WTC11 (cell line): ENCODE results near the gene NSMCE3. TPM values are rescaled to one million over a fixed set of nuclear protein-coding genes. Genes with fewer than 3 reads are reported as not detected.

Experiments used
- ATAC-seq: fragments of 200-7000 bp; cut with Tn5 transposase; 2 replicates; pipeline ENCODE4 v1.10.0; 2021; ENCODE audit warnings: mild to moderate bottlenecking, moderate library complexity
- CTCF ChIA-PET: fragments of 300-600 bp; sonication (Branson Sonifier 250); formaldehyde crosslinking; loops from one replicate; lab custom pipeline; 2021; ENCODE audit warnings: antibody characterized with exemption; lab: Charles Lee
- POLR2A ChIA-PET: fragments of 350-600 bp; sonication (Branson Sonifier 250); formaldehyde crosslinking; loops from one replicate; lab custom pipeline; 2021; ENCODE audit warnings: antibody characterized with exemption; lab: Charles Lee
- DNase-seq: peaks from one replicate; pipeline ENCODE4 v3.0.0; 2021; ENCODE audit warnings: low spot score
- H3K27ac Mint-ChIP-seq: 2 replicates; pipeline ENCODE4 v1.8.0; 2021; ENCODE audit warnings: mixed read lengths
- H3K27me3 Mint-ChIP-seq: 2 replicates; pipeline ENCODE4 v1.8.0; 2021; ENCODE audit warnings: low read depth, mild to moderate bottlenecking, moderate library complexity, mixed read lengths
- H3K36me3 Mint-ChIP-seq: 2 replicates; pipeline ENCODE4 v1.8.0; 2021; ENCODE audit warnings: mixed read lengths
- H3K4me1 Mint-ChIP-seq: 2 replicates; pipeline ENCODE4 v1.8.0; 2022; ENCODE audit warnings: mixed read lengths
- H3K4me3 Mint-ChIP-seq: 2 replicates; pipeline ENCODE4 v1.8.0; 2021; ENCODE audit warnings: mild to moderate bottlenecking, moderate library complexity, mixed read lengths
- H3K9me3 Mint-ChIP-seq: 2 replicates; pipeline ENCODE4 v1.8.0; 2021; ENCODE audit warnings: mixed read lengths
- AR ChIP-seq: fragments of 250-450 bp; sonication (Bioruptor Pico); IDR thresholded peaks from 2 replicates; pipeline ENCODE4 v1.9.0; 2021; ENCODE audit warnings: mild to moderate bottlenecking
- ATF2 ChIP-seq: sonication (generic); formaldehyde crosslinking; IDR thresholded peaks from 2 replicates; pipeline ENCODE4 v1.8.1; 2022; ENCODE audit warnings: low read depth, missing genetic modification reagents, borderline replicate concordance
- ATF6 ChIP-seq: sonication (generic); formaldehyde crosslinking; IDR thresholded peaks from 2 replicates; pipeline ENCODE4 v1.8.1; 2023; ENCODE audit warnings: mild to moderate bottlenecking, missing genetic modification reagents
- CDX4 ChIP-seq: fragments of 250-450 bp; sonication (Bioruptor Pico); IDR thresholded peaks from 2 replicates; pipeline ENCODE4 v1.9.0; 2021; ENCODE audit warnings: moderate library complexity, mild to moderate bottlenecking, inconsistent platforms, borderline replicate concordance
- CREB1 ChIP-seq: sonication (generic); formaldehyde crosslinking; IDR thresholded peaks from 2 replicates; pipeline ENCODE4 v1.8.0; 2023; ENCODE audit warnings: mild to moderate bottlenecking, missing genetic modification reagents
- E2F4 ChIP-seq: sonication (generic); formaldehyde crosslinking; IDR thresholded peaks from 2 replicates; pipeline ENCODE4 v1.8.1; 2022; ENCODE audit warnings: low read depth, mild to moderate bottlenecking, moderate library complexity, missing genetic modification reagents, borderline replicate concordance
- ELF4 ChIP-seq: sonication (generic); formaldehyde crosslinking; IDR thresholded peaks from 2 replicates; pipeline ENCODE4 v1.8.1; 2022; ENCODE audit warnings: low read depth, mild to moderate bottlenecking, moderate library complexity, missing genetic modification reagents
- FOXP4 ChIP-seq: sonication (generic); formaldehyde crosslinking; IDR thresholded peaks from 2 replicates; pipeline ENCODE4 v1.8.0; 2022; ENCODE audit warnings: mild to moderate bottlenecking, missing genetic modification reagents
- HMGA2 ChIP-seq: fragments of 250-450 bp; sonication (Bioruptor Pico); IDR thresholded peaks from 2 replicates; pipeline ENCODE4 v1.4.0; 2021; ENCODE audit warnings: mild to moderate bottlenecking, moderate library complexity
- IRF1 ChIP-seq: sonication (generic); formaldehyde crosslinking; IDR thresholded peaks from 2 replicates; pipeline ENCODE4 v1.8.0; 2023; ENCODE audit warnings: missing genetic modification reagents
- IRF2 ChIP-seq: sonication (generic); formaldehyde crosslinking; IDR thresholded peaks from 2 replicates; pipeline ENCODE4 v1.8.0; 2022; ENCODE audit warnings: low read depth, missing genetic modification reagents, borderline replicate concordance
- JUN ChIP-seq: sonication (generic); formaldehyde crosslinking; IDR thresholded peaks from 2 replicates; pipeline ENCODE4 v1.8.0; 2023; ENCODE audit warnings: mild to moderate bottlenecking, missing genetic modification reagents
- NFE2L1 ChIP-seq: sonication (generic); formaldehyde crosslinking; IDR thresholded peaks from 2 replicates; pipeline ENCODE4 v1.8.1; 2023; ENCODE audit warnings: missing genetic modification reagents
- NR1H2 ChIP-seq: sonication (generic); formaldehyde crosslinking; IDR thresholded peaks from 2 replicates; pipeline ENCODE4 v1.9.0; 2021; ENCODE audit warnings: mild to moderate bottlenecking, moderate library complexity, missing genetic modification reagents
- NR2C2 ChIP-seq: sonication (generic); formaldehyde crosslinking; IDR thresholded peaks from 2 replicates; pipeline ENCODE4 v1.8.0; 2022; ENCODE audit warnings: mild to moderate bottlenecking, missing genetic modification reagents
- SMAD3 ChIP-seq: sonication (generic); formaldehyde crosslinking; IDR thresholded peaks from 2 replicates; pipeline ENCODE4 v1.8.0; 2022; ENCODE audit warnings: missing genetic modification reagents, mild to moderate bottlenecking, borderline replicate concordance
- SP1 ChIP-seq: sonication (generic); formaldehyde crosslinking; conservative IDR thresholded peaks from 2 replicates; pipeline ENCODE4 v1.8.1; 2022; ENCODE audit warnings: missing genetic modification reagents
- ZNF263 ChIP-seq: sonication (generic); formaldehyde crosslinking; IDR thresholded peaks from 2 replicates; pipeline ENCODE4 v1.8.1; 2022; ENCODE audit warnings: low read depth, mild to moderate bottlenecking, moderate library complexity, missing genetic modification reagents
- ZNF317 ChIP-seq: sonication (generic); formaldehyde crosslinking; IDR thresholded peaks from 2 replicates; pipeline ENCODE4 v1.8.1; 2023; ENCODE audit warnings: low read depth, mild to moderate bottlenecking, moderate library complexity, missing genetic modification reagents, borderline replicate concordance
- total RNA-seq: library from RNA; stranded (reverse); gene quantifications from 3 replicates; pipeline ENCODE4 v1.2.3, GENCODE V29; 2021

The NSMCE3 gene
- total RNA-seq, 1 experiment from 2014 or later: 6.6 TPM

- Mint-ChIP-seq H3K36me3 (no peaks in the 10 kb centered on the region), H3K27me3 (no peaks in the 10 kb centered on the region), H3K27ac (no peak overlapping the region), H3K4me3 (no peak overlapping the region), H3K4me1 (no peaks in the 10 kb centered on the region; the same call in none of the 2 replicates), H3K9me3 (no peaks in the 10 kb centered on the region)
- no peak for ATAC-seq
- DNase-seq: no peak
- POLR2A ChIA-PET: no interaction called here
- CTCF ChIA-PET: no interaction called here
- TF ChIP-seq HMGA2 (CRISPR knock-in tag) (no peak), ZNF317 (CRISPR knock-in tag) (no peak), IRF2 (CRISPR knock-in tag) (no peak), AR (CRISPR knock-in tag) (no peak), ATF2 (no peak), CREB1 (CRISPR knock-in tag) (no peak), CDX4 (CRISPR knock-in tag) (no peak), FOXP4 (CRISPR knock-in tag) (no peak), JUN (CRISPR knock-in tag) (no peak), SMAD3 (CRISPR knock-in tag) (no peak), NR1H2 (CRISPR knock-in tag) (no peak), ZNF263 (CRISPR knock-in tag) (no peak)
Observed at GRCh38 chr15:29275855-29276254, 6.2 kb upstream of the NSMCE3 start.

- CTCF ChIA-PET: no interaction called here
Observed at GRCh38 chr15:29274946-29275345, 5.3 kb upstream of the NSMCE3 start.

GRCh38 chr15:29272219-29272618, 2.6 kb upstream of the NSMCE3 start:
- ChIA-PET CTCF (no interaction called here), POLR2A (no interaction called here)
- H3K9me3 Mint-ChIP-seq: no peaks in the 10 kb centered on the region
- H3K4me1 Mint-ChIP-seq: peaks cover 24% of the 10 kb centered on the region
- H3K27me3 Mint-ChIP-seq: no peaks in the 10 kb centered on the region
- no peak for ATAC-seq
- H3K36me3 Mint-ChIP-seq: no peaks in the 10 kb centered on the region
- H3K27ac Mint-ChIP-seq: no peak overlapping the region
- DNase-seq: no peak
- H3K4me3 Mint-ChIP-seq: no peak overlapping the region
- TF ChIP-seq SP1 (no peak), ATF6 (CRISPR knock-in tag) (no peak), IRF1 (CRISPR knock-in tag) (no peak), FOXP4 (CRISPR knock-in tag) (no peak), NR2C2 (no peak), E2F4 (CRISPR knock-in tag) (no peak), ELF4 (CRISPR knock-in tag) (no peak)

More at GRCh38 chr15:29274946-29275345, 5.3 kb upstream of the NSMCE3 start:
- DNase-seq (no peak), ATAC-seq (no peak)
- no peaks in the 10 kb centered on the region for H3K36me3 Mint-ChIP-seq
- peaks cover 8% of the 10 kb centered on the region for H3K4me1 Mint-ChIP-seq
- H3K27me3 Mint-ChIP-seq: no peaks in the 10 kb centered on the region
- H3K4me3 Mint-ChIP-seq: no peak overlapping the region
- no peak for TF ChIP-seq NFE2L1 (CRISPR knock-in tag)
- POLR2A ChIA-PET: no interaction called here
- H3K27ac Mint-ChIP-seq: no peak overlapping the region
- no peaks in the 10 kb centered on the region for H3K9me3 Mint-ChIP-seq
